GM10266 (cell line): Measurements from ENCODE around the gene ADCY1.

Experiments
- DNase-seq: peaks from one replicate; pipeline ENCODE4 v3.0.0; 2012; ENCODE audit errors: extremely low spot score
- CTCF ChIP-seq: IDR thresholded peaks from 2 replicates; pipeline ENCODE4 v1.5.1; 2012; ENCODE audit warnings: mild to moderate bottlenecking, low read depth; ENCODE audit not compliant: control insufficient read depth, insufficient read depth; ENCODE audit errors: missing control alignments

Gene ADCY1

GRCh38 chr7:45590679-45591057 lies 16.5 kb downstream of the ADCY1 start:
- DNase-seq = no peak
- TF ChIP-seq CTCF = no peak

- TF ChIP-seq CTCF = no peak
- DNase-seq = no peak
These were observed 17.1 kb downstream of the ADCY1 start for GRCh38 chr7:45591101-45591906.

GRCh38 chr7:45592230-45592991 lies 18.2 kb downstream of the ADCY1 start:
- TF ChIP-seq CTCF = no peak
- no peak for DNase-seq

GRCh38 chr7:45593121-45593541 lies 19.0 kb downstream of the ADCY1 start:
- DNase-seq = no peak
- no peak for TF ChIP-seq CTCF

- no peak for DNase-seq
- TF ChIP-seq CTCF = no peak
These were observed 19.7 kb downstream of the ADCY1 start for GRCh38 chr7:45593877-45594276.

GRCh38 chr7:45594745-45595535 lies 20.8 kb downstream of the ADCY1 start:
- no peak for DNase-seq
- no peak for TF ChIP-seq CTCF
